ENCODE results near the gene TMEM186.

The TMEM186 gene

GRCh38 chr16:8831450-8831849 is 34.0 kb upstream of the TMEM186 start:
- Histone ChIP-seq H3K27ac (ENCODE audit: low read depth, low read length) (peak overlapping the region; percentile 90), H3K4me1 (ENCODE audit: control insufficient read depth, insufficient read depth, low read length) (peaks cover 44% of the 10 kb centered on the region), H3K9ac (ENCODE audit: low read length) (peak overlapping the region; percentile 87), H3K36me3 (ENCODE audit: control insufficient read depth, insufficient read depth, low read length) (peaks cover 27% of the 10 kb centered on the region), H3K27me3 (ENCODE audit: control insufficient read depth, insufficient read depth, low read length) (no peaks in the 10 kb centered on the region), H3K9me3 (ENCODE audit: control insufficient read depth, insufficient read depth, low read depth, low read length) (no peaks in the 10 kb centered on the region), H3K4me3 (ENCODE audit: low read depth, low read length) (peak overlapping the region; percentile 21)

GRCh38 chr16:8828541-8829165 is 31.2 kb upstream of the TMEM186 start:
- Histone ChIP-seq H3K36me3 (ENCODE audit: control insufficient read depth, insufficient read depth, low read length) (peaks cover 46% of the 10 kb centered on the region), H3K4me3 (ENCODE audit: low read depth, low read length) (no peak overlapping the region), H3K27me3 (ENCODE audit: control insufficient read depth, insufficient read depth, low read length) (no peaks in the 10 kb centered on the region), H3K9me3 (ENCODE audit: control insufficient read depth, insufficient read depth, low read depth, low read length) (no peaks in the 10 kb centered on the region), H3K9ac (ENCODE audit: low read length) (no peak overlapping the region), H3K27ac (ENCODE audit: low read depth, low read length) (no peak overlapping the region), H3K4me1 (ENCODE audit: control insufficient read depth, insufficient read depth, low read length) (peaks cover 38% of the 10 kb centered on the region)

- Histone ChIP-seq H3K27ac (ENCODE audit: low read depth, low read length) (no peak overlapping the region), H3K9ac (ENCODE audit: low read length) (no peak overlapping the region), H3K4me3 (ENCODE audit: low read depth, low read length) (no peak overlapping the region), H3K36me3 (ENCODE audit: control insufficient read depth, insufficient read depth, low read length) (peaks cover 65% of the 10 kb centered on the region), H3K9me3 (ENCODE audit: control insufficient read depth, insufficient read depth, low read depth, low read length) (no peaks in the 10 kb centered on the region), H3K4me1 (ENCODE audit: control insufficient read depth, insufficient read depth, low read length) (peaks cover 29% of the 10 kb centered on the region), H3K27me3 (ENCODE audit: control insufficient read depth, insufficient read depth, low read length) (no peaks in the 10 kb centered on the region)
Measured at GRCh38 chr16:8826278-8826879, 28.9 kb upstream of the TMEM186 start.

GRCh38 chr16:8822403-8822802 is 25.0 kb upstream of the TMEM186 start:
- Histone ChIP-seq H3K9me3 (ENCODE audit: control insufficient read depth, insufficient read depth, low read depth, low read length) (no peaks in the 10 kb centered on the region), H3K4me3 (ENCODE audit: low read depth, low read length) (no peak overlapping the region), H3K27ac (ENCODE audit: low read depth, low read length) (no peak overlapping the region), H3K9ac (ENCODE audit: low read length) (no peak overlapping the region), H3K27me3 (ENCODE audit: control insufficient read depth, insufficient read depth, low read length) (no peaks in the 10 kb centered on the region), H3K4me1 (ENCODE audit: control insufficient read depth, insufficient read depth, low read length) (peaks cover 9% of the 10 kb centered on the region), H3K36me3 (ENCODE audit: control insufficient read depth, insufficient read depth, low read length) (peaks cover 82% of the 10 kb centered on the region)

GRCh38 chr16:8819411-8820034 is 22.1 kb upstream of the TMEM186 start:
- no peaks in the 10 kb centered on the region for H3K27me3 ChIP-seq (ENCODE audit: control insufficient read depth, insufficient read depth, low read length)
- H3K9ac ChIP-seq (ENCODE audit: low read length), result no peak overlapping the region
- H3K4me3 ChIP-seq (ENCODE audit: low read depth, low read length), result no peak overlapping the region
- H3K4me1 ChIP-seq (ENCODE audit: control insufficient read depth, insufficient read depth, low read length), result peaks cover 9% of the 10 kb centered on the region
- H3K27ac ChIP-seq (ENCODE audit: low read depth, low read length), result no peak overlapping the region
- no peaks in the 10 kb centered on the region for H3K9me3 ChIP-seq (ENCODE audit: control insufficient read depth, insufficient read depth, low read depth, low read length)
- H3K36me3 ChIP-seq (ENCODE audit: control insufficient read depth, insufficient read depth, low read length), result peaks cover 93% of the 10 kb centered on the region

- Histone ChIP-seq H3K4me3 (ENCODE audit: low read depth, low read length) (no peak overlapping the region), H3K27ac (ENCODE audit: low read depth, low read length) (no peak overlapping the region), H3K4me1 (ENCODE audit: control insufficient read depth, insufficient read depth, low read length) (peaks cover 9% of the 10 kb centered on the region), H3K27me3 (ENCODE audit: control insufficient read depth, insufficient read depth, low read length) (no peaks in the 10 kb centered on the region), H3K9ac (ENCODE audit: low read length) (no peak overlapping the region), H3K9me3 (ENCODE audit: control insufficient read depth, insufficient read depth, low read depth, low read length) (no peaks in the 10 kb centered on the region), H3K36me3 (ENCODE audit: control insufficient read depth, insufficient read depth, low read length) (peaks cover 94% of the 10 kb centered on the region)
Measured at GRCh38 chr16:8818504-8819270, 21.2 kb upstream of the TMEM186 start.

- no peaks in the 10 kb centered on the region for H3K9me3 ChIP-seq (ENCODE audit: control insufficient read depth, insufficient read depth, low read depth, low read length)
- H3K36me3 ChIP-seq (ENCODE audit: control insufficient read depth, insufficient read depth, low read length), result peaks cover 94% of the 10 kb centered on the region
- no peaks in the 10 kb centered on the region for H3K27me3 ChIP-seq (ENCODE audit: control insufficient read depth, insufficient read depth, low read length)
- no peak overlapping the region for H3K9ac ChIP-seq (ENCODE audit: low read length)
- no peak overlapping the region for H3K27ac ChIP-seq (ENCODE audit: low read depth, low read length)
- H3K4me3 ChIP-seq (ENCODE audit: low read depth, low read length), result no peak overlapping the region
- H3K4me1 ChIP-seq (ENCODE audit: control insufficient read depth, insufficient read depth, low read length), result peaks cover 6% of the 10 kb centered on the region
Measured at GRCh38 chr16:8816967-8817655, 19.7 kb upstream of the TMEM186 start.

- Histone ChIP-seq H3K27me3 (ENCODE audit: control insufficient read depth, insufficient read depth, low read length) (no peaks in the 10 kb centered on the region), H3K36me3 (ENCODE audit: control insufficient read depth, insufficient read depth, low read length) (peaks cover 95% of the 10 kb centered on the region), H3K27ac (ENCODE audit: low read depth, low read length) (no peak overlapping the region), H3K4me3 (ENCODE audit: low read depth, low read length) (no peak overlapping the region), H3K9me3 (ENCODE audit: control insufficient read depth, insufficient read depth, low read depth, low read length) (no peaks in the 10 kb centered on the region), H3K9ac (ENCODE audit: low read length) (no peak overlapping the region), H3K4me1 (ENCODE audit: control insufficient read depth, insufficient read depth, low read length) (no peaks in the 10 kb centered on the region)
Measured at GRCh38 chr16:8814095-8814806, 16.8 kb upstream of the TMEM186 start.

- Histone ChIP-seq H3K27me3 (ENCODE audit: control insufficient read depth, insufficient read depth, low read length) (no peaks in the 10 kb centered on the region), H3K27ac (ENCODE audit: low read depth, low read length) (no peak overlapping the region), H3K4me1 (ENCODE audit: control insufficient read depth, insufficient read depth, low read length) (no peaks in the 10 kb centered on the region), H3K9me3 (ENCODE audit: control insufficient read depth, insufficient read depth, low read depth, low read length) (no peaks in the 10 kb centered on the region), H3K36me3 (ENCODE audit: control insufficient read depth, insufficient read depth, low read length) (peaks cover 96% of the 10 kb centered on the region), H3K4me3 (ENCODE audit: low read depth, low read length) (no peak overlapping the region), H3K9ac (ENCODE audit: low read length) (no peak overlapping the region)
Measured at GRCh38 chr16:8812162-8812843, 14.9 kb upstream of the TMEM186 start.

Measured in HUES6 (cell line).